PC-3 (cell line): Measurements from ENCODE around the gene RAD9A. TPM values are rescaled to one million over a fixed set of nuclear protein-coding genes. Genes with fewer than 3 reads are reported as not detected.

Experiments used
- ATAC-seq: fragments of 200-7000 bp; cut with Tn5 transposase; 2 replicates; pipeline ENCODE4 v1.9.1; 2020; ENCODE audit warnings: mild to moderate bottlenecking, moderate library complexity
- BruUV-seq: library from RNA; stranded (reverse); fragments of 400-500 nt; replicated peaks from 2 replicates; lab custom pipeline; 2021; lab: Mats Ljungman, UMichigan
- CTCF ChIA-PET: fragments of 300-600 bp; sonication (Branson Sonifier 250); formaldehyde crosslinking; loops from one replicate; lab custom pipeline; 2022; ENCODE audit warnings: antibody characterized with exemption; lab: Charles Lee
- POLR2A ChIA-PET: fragments of 300-600 bp; sonication (Branson Sonifier 250); formaldehyde crosslinking; loops from one replicate; lab custom pipeline; 2022; ENCODE audit warnings: antibody characterized with exemption; ENCODE audit not compliant: unreplicated experiment; lab: Charles Lee
- DNase-seq: peaks from one replicate; pipeline ENCODE4 v3.0.0-alpha.2; 2015
- H2AFZ ChIP-seq: fragments of 300-600 bp; sonication (generic); 2 replicates; pipeline ENCODE4 v1.6.0; 2016; ENCODE audit warnings: antibody characterized with exemption, low read length
- H3F3A ChIP-seq: fragments of 300-600 bp; sonication (generic); one replicate; pipeline ENCODE4 v1.6.0; 2017; ENCODE audit warnings: antibody characterized with exemption, low read length, control low read depth, mild to moderate bottlenecking; ENCODE audit not compliant: unreplicated experiment
- H3K27ac ChIP-seq: fragments of 300-600 bp; sonication (generic); 2 replicates; pipeline ENCODE4 v1.5.1; 2016; ENCODE audit warnings: mild to moderate bottlenecking, low read length
- H3K27me3 ChIP-seq: fragments of 300-600 bp; sonication (generic); 2 replicates; pipeline ENCODE4 v1.6.1; 2016; ENCODE audit warnings: low read length, mixed read lengths
- H3K36me3 ChIP-seq: fragments of 300-600 bp; sonication (generic); 2 replicates; pipeline ENCODE4 v1.6.1; 2016; ENCODE audit warnings: low read depth, mixed run types, low read length, mixed read lengths
- H3K4me1 ChIP-seq: fragments of 300-600 bp; sonication (generic); 2 replicates; pipeline ENCODE4 v1.5.1; 2016; ENCODE audit warnings: low read length; ENCODE audit not compliant: insufficient read depth
- H3K4me2 ChIP-seq: fragments of 300-600 bp; sonication (generic); 2 replicates; pipeline ENCODE4 v1.6.0; 2016; ENCODE audit warnings: low read length
- H3K4me3 ChIP-seq: fragments of 300-600 bp; sonication (generic); 2 replicates; pipeline ENCODE4 v1.5.1; 2016; ENCODE audit warnings: mild to moderate bottlenecking, low read length, mixed read lengths
- H3K79me2 ChIP-seq: fragments of 300-600 bp; sonication (generic); 2 replicates; pipeline ENCODE4 v1.6.1; 2017; ENCODE audit warnings: low read length, mixed read lengths
- H3K9ac ChIP-seq: fragments of 300-600 bp; sonication (generic); 2 replicates; pipeline ENCODE4 v1.6.0; 2016; ENCODE audit warnings: mild to moderate bottlenecking, low read length
- H3K9me2 ChIP-seq: fragments of 300-600 bp; sonication (generic); replicated peaks from 2 replicates; pipeline ENCODE4 v1.6.1; 2016; ENCODE audit warnings: mixed run types, low read length, mixed read lengths
- H3K9me3 ChIP-seq: fragments of 300-600 bp; sonication (generic); 2 replicates; pipeline ENCODE4 v1.6.1; 2016; ENCODE audit warnings: low read length, mixed read lengths
- H4K20me1 ChIP-seq: fragments of 300-600 bp; sonication (generic); 2 replicates; pipeline ENCODE4 v1.6.1; 2016; ENCODE audit warnings: low read length, mixed read lengths
- CTCF ChIP-seq: fragments of 300-600 bp; sonication (generic); conservative IDR thresholded peaks from 2 replicates; pipeline ENCODE4 v1.5.1; 2017; ENCODE audit warnings: antibody characterized with exemption, low read depth, mild to moderate bottlenecking, low read length
- EZH2 ChIP-seq: fragments of 300-600 bp; sonication (generic); IDR thresholded peaks from one replicate; pipeline ENCODE4 v1.6.1; 2017; ENCODE audit warnings: antibody characterized with exemption, mild to moderate bottlenecking, low read length; ENCODE audit not compliant: unreplicated experiment
- EZH2phosphoT487 ChIP-seq: fragments of 300-600 bp; sonication (generic); IDR thresholded peaks from 2 replicates; pipeline ENCODE4 v1.6.1; 2018; ENCODE audit warnings: mild to moderate bottlenecking, antibody characterized with exemption, low read length, borderline replicate concordance
- intact Hi-C: fragments of 100-400 bp; cut with micrococcal nuclease; formaldehyde crosslinking; loops from 2 replicates; pipeline ENCODE4 v1.9.0; 2023
- total RNA-seq: library from RNA; depleted of rRNA; stranded (reverse); fragments of >200 nt; gene quantifications from 2 replicates; pipeline ENCODE4 v1.2.3, GENCODE V29; 2014

RAD9A gene
- total RNA-seq, 1 experiment from 2014 or later = 45.5 TPM

DNA sequence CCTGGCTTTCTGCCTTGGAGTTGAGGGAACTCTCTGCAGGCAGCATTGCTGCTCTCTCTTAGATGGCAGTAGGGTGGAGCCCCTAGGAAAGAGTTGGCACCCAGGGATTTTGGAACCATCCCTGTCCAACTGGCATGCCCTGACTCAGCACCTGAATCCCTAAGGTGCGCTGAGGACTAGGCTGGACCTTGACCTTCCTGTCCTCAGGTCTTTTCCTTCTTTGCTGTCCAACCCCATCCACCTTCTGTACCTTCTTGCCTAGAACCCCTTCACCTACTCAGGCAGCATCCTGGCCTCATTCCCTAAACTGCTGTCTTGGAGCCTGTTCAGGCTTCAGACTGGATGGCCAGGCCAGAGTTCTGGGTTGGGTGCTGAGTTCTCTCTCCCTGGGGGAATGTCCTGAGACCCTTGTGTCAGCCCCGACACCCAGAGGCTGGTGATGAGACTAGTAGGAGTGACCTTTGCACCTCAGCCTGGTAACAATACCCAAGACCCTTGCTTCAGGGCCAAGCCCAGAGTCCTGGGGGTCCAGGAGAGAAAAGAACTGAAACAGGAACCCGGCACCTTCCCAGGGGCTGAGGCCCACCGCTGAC, 35.9 kb upstream of the RAD9A start:
- no peaks in the 10 kb centered on the region for H4K20me1 ChIP-seq
- H3K4me2 ChIP-seq = peak overlapping the region; percentile 92
- H3K4me1 ChIP-seq = peaks cover 64% of the 10 kb centered on the region
- TF ChIP-seq CTCF = no peak
- no peak for TF ChIP-seq EZH2
- no peak for TF ChIP-seq EZH2phosphoT487
- no peak overlapping the region for H2AFZ ChIP-seq
- no peaks in the 10 kb centered on the region for H3K27me3 ChIP-seq
- CTCF ChIA-PET = interaction anchor here (0.6 to 4.1 kb wide), 3 partner anchors 10 to 27 kb away, joined by 10 to 46 read pairs (median 10); no protein-coding TSS in a partner anchor
- H3K27ac ChIP-seq = peak overlapping the region; percentile 93
- H3K9ac ChIP-seq = peak overlapping the region; percentile 79
- POLR2A ChIA-PET = interaction anchor here (1.8 kb wide), 1 partner anchor 10 kb away, joined by 8 read pairs; no protein-coding TSS in a partner anchor
- H3K9me3 ChIP-seq = no peaks in the 10 kb centered on the region
- BruUV-seq = no TSS peak
- ATAC-seq (no peak), DNase-seq (no peak)
- H3K4me3 ChIP-seq = no peak overlapping the region
- H3K79me2 ChIP-seq = peaks cover 14% of the 10 kb centered on the region
- no peaks in the 10 kb centered on the region for H3K36me3 ChIP-seq
- intact Hi-C loops = no loop called here
- no peaks in the 10 kb centered on the region for H3K9me2 ChIP-seq
- H3F3A ChIP-seq = peaks cover 17% of the 10 kb centered on the region

GRCh38 chr11:67356387-67356863, 35.4 kb upstream of the RAD9A start:
- Histone ChIP-seq H3K4me1 (peaks cover 62% of the 10 kb centered on the region), H3F3A (peaks cover 17% of the 10 kb centered on the region), H2AFZ (no peak overlapping the region), H3K4me3 (no peak overlapping the region), H3K4me2 (peak overlapping the region; percentile 92), H3K9me3 (no peaks in the 10 kb centered on the region), H3K79me2 (peaks cover 14% of the 10 kb centered on the region), H3K9me2 (no peaks in the 10 kb centered on the region), H3K27ac (peak overlapping the region; percentile 93), H4K20me1 (no peaks in the 10 kb centered on the region), H3K27me3 (no peaks in the 10 kb centered on the region), H3K36me3 (no peaks in the 10 kb centered on the region), H3K9ac (peak overlapping the region; percentile 79)
- TF ChIP-seq CTCF (no peak), EZH2phosphoT487 (no peak), EZH2 (no peak)
- POLR2A ChIA-PET = interaction anchor here (1.8 kb wide), 1 partner anchor 10 kb away, joined by 8 read pairs; no protein-coding TSS in a partner anchor
- intact Hi-C loops = no loop called here
- ATAC-seq (no peak), DNase-seq (no peak)
- BruUV-seq = no TSS peak
- CTCF ChIA-PET = interaction anchor here (1.8 to 4.1 kb wide), 5 partner anchors 10 to 26 kb away, joined by 10 to 46 read pairs (median 16); partner anchors contain the start of gene CLCF1
